Loucy (cell line): ENCODE measurements around the gene CIDEB.

Source experiments
- EZH2phosphoT487 ChIP-seq: fragments of 200-600 bp; IDR thresholded peaks from 2 replicates; pipeline ENCODE4 v1.6.1; 2018; ENCODE audit warnings: antibody characterized with exemption, mild to moderate bottlenecking, moderate library complexity, borderline replicate concordance
- TF ChIP-seq, protein P1 (sequence below): fragments of 200-600 bp; sonication (generic); conservative IDR thresholded peaks from 2 replicates; pipeline ENCODE4 v1.5.1; 2014; ENCODE audit warnings: mild to moderate bottlenecking, antibody characterized with exemption, low read length

DNA sequence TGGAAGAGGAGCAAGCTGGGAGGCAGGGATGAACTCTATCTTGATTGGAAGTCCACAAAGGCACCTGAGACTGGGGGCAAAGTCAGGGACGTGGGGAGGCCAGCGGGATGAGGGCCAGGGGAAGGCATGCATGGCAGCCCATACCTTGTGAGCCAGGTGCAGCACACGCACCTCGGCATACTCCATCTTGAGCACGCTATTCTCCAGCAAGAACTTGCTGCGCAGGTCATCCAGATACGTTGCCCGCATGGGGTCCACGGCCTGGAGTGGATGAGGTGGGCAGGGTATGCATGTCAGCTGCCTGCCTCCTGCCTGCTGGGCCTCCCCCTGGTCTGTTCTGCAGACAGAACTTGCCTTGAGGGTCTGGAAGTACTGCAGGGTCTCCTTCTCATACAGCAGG is 40.3 kb downstream of the CIDEB start:
- TF ChIP-seq, protein P1, sequence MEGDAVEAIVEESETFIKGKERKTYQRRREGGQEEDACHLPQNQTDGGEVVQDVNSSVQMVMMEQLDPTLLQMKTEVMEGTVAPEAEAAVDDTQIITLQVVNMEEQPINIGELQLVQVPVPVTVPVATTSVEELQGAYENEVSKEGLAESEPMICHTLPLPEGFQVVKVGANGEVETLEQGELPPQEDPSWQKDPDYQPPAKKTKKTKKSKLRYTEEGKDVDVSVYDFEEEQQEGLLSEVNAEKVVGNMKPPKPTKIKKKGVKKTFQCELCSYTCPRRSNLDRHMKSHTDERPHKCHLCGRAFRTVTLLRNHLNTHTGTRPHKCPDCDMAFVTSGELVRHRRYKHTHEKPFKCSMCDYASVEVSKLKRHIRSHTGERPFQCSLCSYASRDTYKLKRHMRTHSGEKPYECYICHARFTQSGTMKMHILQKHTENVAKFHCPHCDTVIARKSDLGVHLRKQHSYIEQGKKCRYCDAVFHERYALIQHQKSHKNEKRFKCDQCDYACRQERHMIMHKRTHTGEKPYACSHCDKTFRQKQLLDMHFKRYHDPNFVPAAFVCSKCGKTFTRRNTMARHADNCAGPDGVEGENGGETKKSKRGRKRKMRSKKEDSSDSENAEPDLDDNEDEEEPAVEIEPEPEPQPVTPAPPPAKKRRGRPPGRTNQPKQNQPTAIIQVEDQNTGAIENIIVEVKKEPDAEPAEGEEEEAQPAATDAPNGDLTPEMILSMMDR, result no peak
- no peak for TF ChIP-seq EZH2phosphoT487
